GM12873 (cell line): ENCODE results near the gene REEP6.

Experiments
- CTCF ChIP-seq: IDR thresholded peaks from 2 replicates; pipeline ENCODE4 v1.5.1; 2012; ENCODE audit warnings: low read depth, mild to moderate bottlenecking, moderate library complexity, low read length, control low read depth; ENCODE audit not compliant: insufficient read depth; ENCODE audit errors: missing control alignments

Gene REEP6

DNA sequence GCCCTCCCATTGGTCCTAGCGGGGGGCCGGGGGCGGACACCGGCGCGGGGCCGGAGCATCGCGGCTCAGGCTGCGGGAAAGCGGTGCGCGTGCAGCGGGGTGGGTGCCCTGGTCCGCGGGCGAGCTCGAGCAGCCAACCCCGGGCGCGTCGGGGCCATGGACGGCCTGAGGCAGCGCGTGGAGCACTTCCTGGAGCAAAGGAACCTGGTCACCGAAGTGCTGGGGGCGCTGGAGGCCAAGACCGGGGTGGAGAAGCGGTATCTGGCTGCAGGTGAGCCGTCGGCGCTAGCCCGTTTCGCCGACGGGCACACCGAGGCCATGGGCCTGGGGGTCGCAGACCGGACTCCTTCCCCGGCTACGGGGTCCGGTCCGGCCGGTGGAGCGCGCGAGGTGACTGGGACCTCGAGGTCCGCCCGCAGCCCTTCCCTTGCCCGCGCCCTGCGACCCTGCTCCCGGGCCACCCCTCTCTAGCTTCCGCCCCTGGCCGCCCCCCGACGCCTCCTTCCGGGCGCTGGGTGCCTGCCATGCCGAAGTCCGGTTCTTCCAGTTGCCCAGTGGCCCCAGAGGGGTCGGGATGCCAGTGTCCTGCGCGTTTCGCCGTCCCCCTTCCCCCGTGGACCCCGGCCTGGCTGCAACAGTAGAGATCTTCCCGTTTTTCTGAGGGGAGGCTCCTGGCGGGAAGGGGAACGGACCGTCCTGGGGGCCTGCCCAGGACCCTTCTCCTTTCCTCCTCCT, at the start of gene REEP6:
Gene REEP6, plus strand, starts transcription at position 68 of the 735 bp plus-strand sequence. Its CDS starts 89 bp downstream, at position 157.
- TF ChIP-seq CTCF, result no peak

DNA sequence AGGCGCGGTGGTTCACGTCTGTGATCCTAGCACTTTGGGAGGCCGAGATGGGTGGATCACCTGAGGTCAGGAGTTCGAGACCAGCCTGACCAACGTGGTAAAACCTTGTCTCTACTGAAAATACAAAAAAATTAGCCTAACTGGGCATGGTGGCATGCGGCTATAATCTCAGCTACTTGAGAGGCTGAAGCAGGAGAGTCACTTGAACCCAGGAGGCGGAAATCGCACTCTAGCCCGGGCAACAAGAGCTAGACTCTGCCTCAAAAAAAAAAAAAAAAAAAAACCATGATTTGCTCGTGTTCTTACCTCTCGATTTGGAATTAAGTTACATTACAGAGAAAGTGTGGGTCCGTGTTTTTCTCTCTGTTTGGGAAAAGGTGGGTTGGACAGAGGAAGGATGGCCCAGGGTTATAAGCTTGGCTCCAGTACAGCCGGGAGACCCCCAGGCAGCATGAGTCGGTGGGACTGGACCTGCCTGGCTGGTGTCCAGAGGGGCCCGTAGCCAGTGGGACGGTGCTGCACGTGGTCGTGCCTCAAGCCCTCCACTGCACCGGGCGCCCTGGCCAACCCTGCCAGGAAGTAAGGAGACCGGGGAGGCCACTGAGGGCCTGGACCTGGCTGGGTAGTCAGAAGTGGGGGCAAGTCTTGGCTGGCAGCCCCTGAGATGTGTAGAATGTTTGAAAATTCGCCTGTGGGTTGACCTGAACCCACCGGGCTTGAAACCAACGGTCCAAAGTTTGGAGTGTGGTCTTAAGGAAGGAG, 49.1 kb upstream of the REEP6 start:
- no peak for TF ChIP-seq CTCF

DNA sequence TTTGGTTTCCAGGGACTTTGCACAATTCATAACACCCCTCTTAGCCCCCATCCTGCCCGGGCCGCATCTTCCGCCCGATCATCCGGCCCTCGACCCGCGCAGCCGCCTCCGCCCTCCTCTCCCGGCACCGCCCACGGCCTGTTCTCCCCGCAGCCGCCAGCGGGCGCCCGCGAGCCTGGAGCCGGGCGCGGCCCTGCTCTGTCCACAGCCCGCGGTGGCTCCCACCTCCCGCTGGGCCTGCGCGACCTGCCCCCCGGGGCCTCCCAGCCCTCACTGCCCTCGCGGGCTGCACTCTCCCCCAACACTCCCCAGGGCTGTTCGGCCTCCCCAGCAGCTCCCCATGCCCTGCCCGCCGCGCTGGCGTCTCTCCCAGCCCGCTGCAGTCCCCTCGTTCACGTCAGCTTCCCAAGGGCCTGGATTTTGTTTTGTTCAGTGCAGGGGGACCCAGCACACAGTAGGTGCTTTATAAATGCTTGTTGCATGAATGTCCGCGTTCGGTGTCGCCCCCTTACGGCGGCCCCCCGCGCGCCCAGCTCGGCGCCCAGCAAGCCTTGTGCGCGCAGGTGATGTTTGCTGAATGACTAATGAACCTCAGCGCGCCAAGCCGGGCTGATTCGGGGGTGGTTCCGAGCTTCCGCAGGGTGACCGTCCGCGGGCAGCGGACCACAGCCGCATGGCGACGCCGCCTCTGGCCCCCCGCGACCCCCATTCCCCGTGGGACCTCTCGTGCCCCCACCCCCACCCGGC, 45.6 kb upstream of the REEP6 start:
- peak; percentile 91 for TF ChIP-seq CTCF

DNA sequence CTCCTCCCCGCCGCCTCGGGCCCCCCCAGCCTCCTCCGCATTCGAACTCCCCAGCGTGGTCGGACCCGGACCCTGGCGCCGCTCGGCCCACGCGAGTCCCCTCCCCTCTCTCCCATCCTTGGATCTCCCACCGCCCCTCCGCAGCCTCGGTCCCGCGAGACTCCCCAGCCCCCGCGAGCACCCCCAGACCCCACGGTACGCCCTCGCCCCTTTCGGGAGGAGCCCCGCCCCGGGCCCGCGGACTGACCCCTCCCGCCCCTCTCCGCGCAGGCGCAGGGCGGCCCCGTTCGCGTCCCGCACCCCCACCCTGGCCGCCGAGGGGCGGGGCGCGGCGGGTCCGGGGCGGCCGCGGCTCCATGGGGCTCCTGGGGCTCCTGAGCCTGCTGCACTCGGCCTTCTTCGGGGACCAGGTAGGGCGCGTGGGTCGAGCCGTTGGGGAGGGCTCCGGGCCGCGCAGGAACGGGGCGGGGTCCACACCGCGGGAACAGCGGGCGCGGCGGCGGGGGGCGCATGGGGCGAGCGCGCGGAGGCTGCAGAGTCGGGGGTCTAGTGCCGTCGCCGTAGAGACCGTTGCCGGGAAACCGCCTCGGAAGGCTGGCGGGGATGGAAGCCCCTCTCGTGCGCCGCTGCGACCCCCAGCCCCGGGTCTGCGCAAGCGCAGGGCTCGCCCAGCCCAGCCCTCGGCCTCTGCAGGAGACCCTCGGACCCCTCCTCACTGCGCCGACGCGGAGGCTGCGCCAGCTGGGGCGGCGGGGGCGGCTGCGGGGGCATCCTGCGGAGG, 44.9 kb upstream of the REEP6 start:
- TF ChIP-seq CTCF, result no peak

- no peak for TF ChIP-seq CTCF
Observed at GRCh38 chr19:1446713-1447481, 44.1 kb upstream of the REEP6 start.

DNA sequence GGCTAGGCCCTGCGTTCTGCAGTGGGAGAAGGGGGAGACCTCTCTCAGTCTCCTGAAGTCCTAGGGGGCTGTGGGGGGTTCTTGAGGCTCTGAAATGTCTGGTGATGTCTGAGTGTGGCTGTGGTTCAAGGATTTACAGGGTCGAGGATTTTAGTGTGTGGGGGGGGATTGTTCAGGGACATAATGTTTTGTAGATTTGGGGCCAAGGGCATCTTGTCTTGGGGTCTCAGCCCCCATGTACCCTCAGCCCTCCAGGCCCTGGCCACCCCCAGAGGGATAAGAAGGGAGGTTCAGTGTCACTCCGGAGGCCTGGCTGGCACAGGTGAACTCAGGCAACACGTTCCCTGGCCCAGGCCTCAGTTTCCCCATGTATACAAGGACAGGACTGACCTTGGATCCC, 43.5 kb upstream of the REEP6 start:
- TF ChIP-seq CTCF, result no peak
